ENCODE data around the gene C1orf21. TPM values are rescaled to one million over a fixed set of nuclear protein-coding genes. Genes with fewer than 3 reads are reported as not detected.

C1orf21 gene
- total RNA-seq, 1 donor from 2014 or later, result 4.1 TPM

GRCh38 chr1:184622136-184622823 is 235.5 kb downstream of the C1orf21 start:
- intact Hi-C loops (cut with micrococcal nuclease), result no loop called here
- no peak overlapping the region for H3K4me3 Mint-ChIP-seq
- no peaks in the 10 kb centered on the region for H3K9me3 Mint-ChIP-seq
- H3K4me1 Mint-ChIP-seq (ENCODE audit: low read depth), result no peaks in the 10 kb centered on the region
- H3K27me3 Mint-ChIP-seq (ENCODE audit: insufficient read depth), result no peaks in the 10 kb centered on the region
- H3K36me3 Mint-ChIP-seq (ENCODE audit: low read depth), result no peaks in the 10 kb centered on the region
- H3K27ac Mint-ChIP-seq, result no peak overlapping the region
- no peak for DNase-seq (ENCODE audit: low spot score)

GRCh38 chr1:184623404-184623803 is 236.6 kb downstream of the C1orf21 start:
- no peaks in the 10 kb centered on the region for H3K36me3 Mint-ChIP-seq (ENCODE audit: low read depth)
- H3K27me3 Mint-ChIP-seq (ENCODE audit: insufficient read depth), result no peaks in the 10 kb centered on the region
- H3K27ac Mint-ChIP-seq, result no peak overlapping the region
- no peaks in the 10 kb centered on the region for H3K4me1 Mint-ChIP-seq (ENCODE audit: low read depth)
- no peak overlapping the region for H3K4me3 Mint-ChIP-seq
- no peaks in the 10 kb centered on the region for H3K9me3 Mint-ChIP-seq
- no peak for DNase-seq (ENCODE audit: low spot score)
- intact Hi-C loops (cut with micrococcal nuclease), result no loop called here

GRCh38 chr1:184624051-184624450 is 237.2 kb downstream of the C1orf21 start:
- no peaks in the 10 kb centered on the region for H3K36me3 Mint-ChIP-seq (ENCODE audit: low read depth)
- H3K4me3 Mint-ChIP-seq, result no peak overlapping the region
- no peaks in the 10 kb centered on the region for H3K4me1 Mint-ChIP-seq (ENCODE audit: low read depth)
- no peaks in the 10 kb centered on the region for H3K9me3 Mint-ChIP-seq
- H3K27ac Mint-ChIP-seq, result no peak overlapping the region
- DNase-seq (ENCODE audit: low spot score), result no peak
- intact Hi-C loops (cut with micrococcal nuclease), result no loop called here
- H3K27me3 Mint-ChIP-seq (ENCODE audit: insufficient read depth), result no peaks in the 10 kb centered on the region

GRCh38 chr1:184624626-184625025 is 237.8 kb downstream of the C1orf21 start:
- Mint-ChIP-seq H3K27ac (no peak overlapping the region), H3K27me3 (ENCODE audit: insufficient read depth) (no peaks in the 10 kb centered on the region), H3K4me3 (no peak overlapping the region), H3K36me3 (ENCODE audit: low read depth) (no peaks in the 10 kb centered on the region), H3K4me1 (ENCODE audit: low read depth) (no peaks in the 10 kb centered on the region), H3K9me3 (no peaks in the 10 kb centered on the region)
- DNase-seq (ENCODE audit: low spot score), result no peak
- intact Hi-C loops (cut with micrococcal nuclease), result no loop called here

- no peaks in the 10 kb centered on the region for H3K4me1 Mint-ChIP-seq (ENCODE audit: low read depth)
- H3K27ac Mint-ChIP-seq, result no peak overlapping the region
- H3K9me3 Mint-ChIP-seq, result no peaks in the 10 kb centered on the region
- intact Hi-C loops (cut with micrococcal nuclease), result no loop called here
- H3K36me3 Mint-ChIP-seq (ENCODE audit: low read depth), result no peaks in the 10 kb centered on the region
- H3K4me3 Mint-ChIP-seq, result no peak overlapping the region
- DNase-seq (ENCODE audit: low spot score), result no peak
- H3K27me3 Mint-ChIP-seq (ENCODE audit: insufficient read depth), result no peaks in the 10 kb centered on the region
Observed at GRCh38 chr1:184625271-184625670, 238.4 kb downstream of the C1orf21 start.

GRCh38 chr1:184626076-184627006 is 239.5 kb downstream of the C1orf21 start:
- Mint-ChIP-seq H3K27me3 (ENCODE audit: insufficient read depth) (no peaks in the 10 kb centered on the region), H3K9me3 (no peaks in the 10 kb centered on the region), H3K27ac (no peak overlapping the region), H3K4me3 (no peak overlapping the region), H3K4me1 (ENCODE audit: low read depth) (no peaks in the 10 kb centered on the region), H3K36me3 (ENCODE audit: low read depth) (no peaks in the 10 kb centered on the region)
- DNase-seq (ENCODE audit: low spot score), result no peak
- intact Hi-C loops (cut with micrococcal nuclease), result no loop called here

- no peak for DNase-seq (ENCODE audit: low spot score)
Observed at GRCh38 chr1:184627007-184627341, 240.1 kb downstream of the C1orf21 start.

GRCh38 chr1:184629266-184629665 is 242.4 kb downstream of the C1orf21 start:
- Mint-ChIP-seq H3K4me3 (no peak overlapping the region), H3K9me3 (no peaks in the 10 kb centered on the region), H3K36me3 (ENCODE audit: low read depth) (no peaks in the 10 kb centered on the region), H3K4me1 (ENCODE audit: low read depth) (no peaks in the 10 kb centered on the region), H3K27me3 (ENCODE audit: insufficient read depth) (no peaks in the 10 kb centered on the region), H3K27ac (no peak overlapping the region)
- DNase-seq (ENCODE audit: low spot score), result no peak
- intact Hi-C loops (cut with micrococcal nuclease), result no loop called here

More at GRCh38 chr1:184627007-184627341, 240.1 kb downstream of the C1orf21 start:
- Mint-ChIP-seq H3K9me3 (no peaks in the 10 kb centered on the region), H3K4me3 (no peak overlapping the region), H3K27me3 (ENCODE audit: insufficient read depth) (no peaks in the 10 kb centered on the region), H3K4me1 (ENCODE audit: low read depth) (no peaks in the 10 kb centered on the region), H3K27ac (no peak overlapping the region), H3K36me3 (ENCODE audit: low read depth) (no peaks in the 10 kb centered on the region)
- intact Hi-C loops (cut with micrococcal nuclease), result no loop called here

- Mint-ChIP-seq H3K27ac (no peak overlapping the region), H3K27me3 (ENCODE audit: insufficient read depth) (no peaks in the 10 kb centered on the region), H3K9me3 (no peaks in the 10 kb centered on the region), H3K36me3 (ENCODE audit: low read depth) (no peaks in the 10 kb centered on the region), H3K4me1 (ENCODE audit: low read depth) (no peaks in the 10 kb centered on the region), H3K4me3 (no peak overlapping the region)
- DNase-seq (ENCODE audit: low spot score), result no peak
- intact Hi-C loops (cut with micrococcal nuclease), result no loop called here
Observed at GRCh38 chr1:184630679-184631060, 243.8 kb downstream of the C1orf21 start.

GRCh38 chr1:184632415-184633175 is 245.8 kb downstream of the C1orf21 start:
- Mint-ChIP-seq H3K4me3 (no peak overlapping the region), H3K36me3 (ENCODE audit: low read depth) (no peaks in the 10 kb centered on the region), H3K9me3 (no peaks in the 10 kb centered on the region), H3K4me1 (ENCODE audit: low read depth) (no peaks in the 10 kb centered on the region), H3K27ac (no peak overlapping the region), H3K27me3 (ENCODE audit: insufficient read depth) (peaks cover 3% of the 10 kb centered on the region)
- DNase-seq (ENCODE audit: low spot score), result no peak
- intact Hi-C loops (cut with micrococcal nuclease), result no loop called here

- Mint-ChIP-seq H3K36me3 (ENCODE audit: low read depth) (no peaks in the 10 kb centered on the region), H3K4me1 (ENCODE audit: low read depth) (no peaks in the 10 kb centered on the region), H3K9me3 (no peaks in the 10 kb centered on the region), H3K4me3 (no peak overlapping the region), H3K27me3 (ENCODE audit: insufficient read depth) (peaks cover 3% of the 10 kb centered on the region), H3K27ac (no peak overlapping the region)
- no peak for DNase-seq (ENCODE audit: low spot score)
- intact Hi-C loops (cut with micrococcal nuclease), result no loop called here
Observed at GRCh38 chr1:184633785-184634184, 247.0 kb downstream of the C1orf21 start.

GRCh38 chr1:184634296-184634695 is 247.5 kb downstream of the C1orf21 start:
- no peak overlapping the region for H3K27ac Mint-ChIP-seq
- DNase-seq (ENCODE audit: low spot score), result no peak
- intact Hi-C loops (cut with micrococcal nuclease), result no loop called here
- H3K4me1 Mint-ChIP-seq (ENCODE audit: low read depth), result no peaks in the 10 kb centered on the region
- H3K4me3 Mint-ChIP-seq, result no peak overlapping the region
- H3K9me3 Mint-ChIP-seq, result no peaks in the 10 kb centered on the region
- peaks cover 3% of the 10 kb centered on the region for H3K27me3 Mint-ChIP-seq (ENCODE audit: insufficient read depth)
- no peaks in the 10 kb centered on the region for H3K36me3 Mint-ChIP-seq (ENCODE audit: low read depth)
